Skeletal muscle tissue (tissue), 5 donors: ENCODE measurements around the gene CAPN8. TPM values are rescaled to one million over a fixed set of nuclear protein-coding genes. Genes with fewer than 3 reads are reported as not detected.

Source experiments
- H3K27ac ChIP-seq: one replicate; pipeline ENCODE4 v1.7.0; 2013; ENCODE audit warnings: mild to moderate bottlenecking, low read depth, low read length, inconsistent platforms
- H3K27me3 ChIP-seq, 3 donors: one replicate each; pipeline ENCODE4 v1.7.0; 2013; ENCODE audit warnings: low read length in 3 of 3; ENCODE audit not compliant: control insufficient read depth in 3 of 3, insufficient read depth in 3 of 3
- H3K36me3 ChIP-seq, 3 donors: one replicate each; pipeline ENCODE4 v1.7.0; 2013; ENCODE audit warnings: low read length in 3 of 3; ENCODE audit not compliant: control insufficient read depth in 3 of 3, insufficient read depth in 3 of 3
- H3K4me1 ChIP-seq, 3 donors: one replicate each; pipeline ENCODE4 v1.7.0; 2013; ENCODE audit warnings: low read length in 3 of 3, mild to moderate bottlenecking in 3 of 3; ENCODE audit not compliant: control insufficient read depth in 3 of 3, insufficient read depth in 3 of 3
- H3K4me3 ChIP-seq, 3 donors: one replicate each; pipeline ENCODE4 v1.7.0; 2013; ENCODE audit warnings: low read length in 3 of 3
- H3K9ac ChIP-seq, 3 donors: one replicate each; pipeline ENCODE4 v1.7.0; 2013; ENCODE audit warnings: low read length in 3 of 3, mild to moderate bottlenecking in 3 of 3, moderate library complexity in 2 of 3, low read depth in 1 of 3
- H3K9me3 ChIP-seq, 3 donors: one replicate each; pipeline ENCODE4 v1.7.0; 2013; ENCODE audit warnings: low read length in 3 of 3; ENCODE audit not compliant: control insufficient read depth in 3 of 3
- small RNA-seq: library from RNA; depleted of rRNA; stranded (forward); fragments of <200 nt; gene quantifications from one replicate; pipeline ENCODE3, GENCODE V24; 2014
- total RNA-seq: library from RNA; depleted of rRNA; stranded (reverse); fragments of >200 nt; gene quantifications from one replicate; pipeline ENCODE4 v1.2.3, GENCODE V29; 2014
- donor health status: Osteomylitis.

CAPN8 gene
- total RNA-seq, 1 donor from 2014 or later, result 1.0 TPM

DNA sequence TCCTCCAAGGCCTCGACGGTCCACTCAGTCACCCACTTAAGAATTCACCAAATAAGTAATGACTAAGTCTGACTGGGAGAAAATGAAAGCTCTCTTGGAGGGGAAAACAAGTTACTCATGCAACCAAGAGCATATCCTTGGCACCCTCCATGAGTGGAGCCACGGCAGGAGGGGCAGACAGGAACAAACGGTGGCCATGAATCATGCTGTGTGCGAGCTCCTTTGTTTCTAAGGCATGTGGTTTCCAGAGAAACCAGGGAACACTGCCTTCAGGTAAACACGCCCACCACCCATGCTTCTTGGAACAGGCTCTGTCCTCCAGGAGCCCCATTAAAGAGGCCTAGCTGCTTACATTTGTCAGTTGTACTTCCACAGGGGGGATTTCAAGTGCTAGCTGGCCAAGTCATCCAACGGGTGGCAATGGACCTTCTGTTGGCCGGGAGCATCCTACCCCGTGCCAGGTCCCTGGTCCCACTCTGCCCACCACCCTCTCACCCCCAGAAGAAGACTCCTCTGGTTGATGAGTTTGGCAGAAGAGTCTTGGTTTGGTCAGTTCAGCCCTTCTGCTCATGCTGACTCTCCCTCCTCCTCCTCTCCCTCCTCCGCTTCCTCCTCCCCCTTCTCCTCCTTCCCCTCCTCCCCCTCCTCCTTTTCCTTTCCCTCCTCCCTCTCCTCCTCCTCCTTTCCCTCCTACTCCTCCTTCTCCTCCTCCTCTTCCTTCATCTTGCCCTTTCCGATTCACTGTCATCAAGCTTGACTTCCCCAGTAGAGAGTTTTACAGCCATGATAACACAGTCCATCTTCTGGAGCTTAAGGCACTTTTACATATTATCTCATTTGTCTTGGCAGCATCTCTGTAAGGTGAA lies 164.7 kb downstream of the CAPN8 start:
- no peak overlapping the region for H3K4me3 ChIP-seq
- no peaks in the 10 kb centered on the region for H3K36me3 ChIP-seq
- H3K9me3 ChIP-seq, result no peaks in the 10 kb centered on the region
- H3K27ac ChIP-seq, result no peak overlapping the region
- H3K9ac ChIP-seq, result no peak overlapping the region
- H3K27me3 ChIP-seq, result no peaks in the 10 kb centered on the region
- H3K4me1 ChIP-seq, result no peaks in the 10 kb centered on the region

DNA sequence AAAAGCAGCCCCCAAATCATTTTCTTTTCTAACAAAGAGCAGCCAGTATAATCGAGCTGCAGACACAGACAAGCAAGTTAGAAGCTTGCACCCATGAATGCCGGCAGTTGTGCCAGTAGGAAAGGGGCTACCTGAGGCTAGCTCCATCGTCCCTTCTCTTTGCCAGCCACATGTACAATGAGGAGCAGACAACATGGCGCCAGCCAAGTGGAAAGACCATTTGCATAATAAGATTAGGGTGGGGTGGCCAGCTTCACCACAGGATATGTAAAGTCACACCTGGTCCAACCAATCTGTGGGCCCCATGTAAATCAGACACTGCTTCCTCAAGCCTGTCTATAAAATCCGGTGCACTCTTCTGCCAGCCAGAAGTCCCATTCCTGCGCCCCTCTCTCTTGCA lies 168.6 kb downstream of the CAPN8 start:
- Histone ChIP-seq H3K27ac (no peak overlapping the region), H3K4me1 (no peaks in the 10 kb centered on the region), H3K4me3 (no peak overlapping the region), H3K27me3 (no peaks in the 10 kb centered on the region), H3K9me3 (no peaks in the 10 kb centered on the region), H3K9ac (no peak overlapping the region), H3K36me3 (no peaks in the 10 kb centered on the region)

DNA sequence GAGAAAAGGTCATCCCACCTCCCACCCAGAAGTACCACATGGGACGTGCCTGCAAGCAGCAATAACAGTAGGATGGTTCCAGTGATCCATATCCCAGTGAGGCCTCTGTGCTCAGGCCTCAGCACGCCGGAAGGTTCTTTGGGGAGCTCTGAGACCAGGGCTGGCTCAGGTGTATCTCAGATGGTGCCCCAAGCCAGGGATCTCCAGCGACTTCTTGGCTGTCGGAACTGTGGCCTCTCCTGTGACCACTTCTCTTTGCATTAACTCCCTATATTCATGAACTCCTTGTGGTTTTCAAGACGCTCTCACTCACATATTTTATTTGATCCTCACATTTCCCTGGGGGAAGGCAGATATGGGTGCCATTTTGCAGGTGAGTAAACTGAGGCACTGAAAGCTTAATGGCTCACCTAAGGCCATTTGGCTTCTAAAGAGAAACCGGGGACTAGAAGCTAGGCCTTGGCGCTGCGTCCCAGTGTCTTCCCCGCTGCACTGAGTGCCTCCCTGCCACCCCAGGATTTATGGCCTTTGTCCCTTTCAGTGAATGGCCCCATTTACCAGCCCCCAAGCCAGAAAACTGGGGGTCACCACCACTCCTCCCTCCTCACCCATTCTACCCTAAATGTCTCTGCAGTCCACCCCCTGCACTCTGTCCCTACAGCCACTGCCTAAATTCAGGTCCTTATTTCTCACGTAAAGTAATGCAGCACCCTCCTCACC lies 170.4 kb downstream of the CAPN8 start:
- H3K4me1 ChIP-seq, result no peaks in the 10 kb centered on the region
- no peaks in the 10 kb centered on the region for H3K9me3 ChIP-seq
- H3K36me3 ChIP-seq, result no peaks in the 10 kb centered on the region
- H3K4me3 ChIP-seq, result no peak overlapping the region
- no peak overlapping the region for H3K9ac ChIP-seq
- no peak overlapping the region for H3K27ac ChIP-seq
- no peaks in the 10 kb centered on the region for H3K27me3 ChIP-seq

DNA sequence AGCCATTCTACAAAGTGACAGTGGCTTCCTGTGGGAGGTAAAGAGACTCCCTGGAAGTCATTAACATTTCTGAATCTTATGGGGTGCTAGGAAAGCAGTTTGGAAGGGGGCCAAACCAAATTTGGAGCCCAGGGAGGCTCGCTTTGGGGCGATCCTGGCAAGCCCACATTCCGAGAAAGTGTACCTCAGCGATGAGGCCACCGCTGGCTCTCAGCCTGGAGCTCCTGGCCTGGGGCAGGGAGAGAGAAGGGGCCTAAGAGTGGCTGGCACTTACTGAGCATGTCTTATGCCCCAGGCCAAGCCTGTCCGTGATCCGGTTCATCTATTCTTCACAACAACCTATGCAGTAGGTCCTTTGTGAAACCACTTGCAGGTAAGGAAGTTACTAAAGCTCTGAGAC lies 173.5 kb downstream of the CAPN8 start:
- Histone ChIP-seq H3K9me3 (no peaks in the 10 kb centered on the region), H3K4me1 (no peaks in the 10 kb centered on the region), H3K27ac (no peak overlapping the region), H3K27me3 (no peaks in the 10 kb centered on the region), H3K36me3 (no peaks in the 10 kb centered on the region), H3K4me3 (no peak overlapping the region), H3K9ac (no peak overlapping the region)

Small RNA genes within 50 kb of the gene (small RNA-seq; reads per million reads assigned to genes)
- gene RNU6-1248P (not detected), gene SNRPEP10 (not detected)

Other genes with a start within 250 kb of the CAPN8 start
- gene CAPN2, start 46.8 kb upstream of the CAPN8 start, total RNA-seq, result 78.8 TPM
- gene TP53BP2, start 180.2 kb upstream of the CAPN8 start, total RNA-seq, result 34.4 TPM